Measurements from ENCODE around the gene BRF1.
"Not testable (repeated sequence)": the region's sequence is repeated elsewhere in the genome, so short reads cannot be mapped to it uniquely, and the experiment has no call there.

The BRF1 gene

GRCh38 chr14:105279642-105280361 lies 21.0 kb downstream of the BRF1 start:
- H2AFZ ChIP-seq = no peak overlapping the region
- H3K27ac ChIP-seq = no peak overlapping the region
- peaks cover 8% of the 10 kb centered on the region for H3K4me1 ChIP-seq
- no peak overlapping the region for H3K4me3 ChIP-seq (ENCODE audit: low read depth, low read length)
- no peaks in the 10 kb centered on the region for H3K27me3 ChIP-seq (ENCODE audit: control insufficient read depth, insufficient read depth, low read length)
- H3K9ac ChIP-seq = no peak overlapping the region
- no peak for TF ChIP-seq CTCF (IDR thresholded peaks at IDR 0.05)
- peaks cover 76% of the 10 kb centered on the region for H3K79me2 ChIP-seq
- no peaks in the 10 kb centered on the region for H3K36me3 ChIP-seq (ENCODE audit: control insufficient read depth, insufficient read depth, low read length)
- H3K4me2 ChIP-seq (ENCODE audit: low read length) = no peak overlapping the region
- H3K9me3 ChIP-seq (ENCODE audit: control insufficient read depth, low read length) = no peaks in the 10 kb centered on the region

GRCh38 chr14:105277448-105277847 lies 23.4 kb downstream of the BRF1 start:
- not testable (repeated sequence) for H3K4me2 ChIP-seq (ENCODE audit: low read length); H3K9ac ChIP-seq; H3K36me3 ChIP-seq (ENCODE audit: control insufficient read depth, insufficient read depth, low read length); H2AFZ ChIP-seq; H3K4me3 ChIP-seq (ENCODE audit: low read depth, low read length); H3K27me3 ChIP-seq (ENCODE audit: control insufficient read depth, insufficient read depth, low read length); H3K4me1 ChIP-seq; H3K9me3 ChIP-seq (ENCODE audit: control insufficient read depth, low read length); H3K27ac ChIP-seq
- H3K79me2 ChIP-seq = peaks cover 61% of the 10 kb centered on the region

DNA sequence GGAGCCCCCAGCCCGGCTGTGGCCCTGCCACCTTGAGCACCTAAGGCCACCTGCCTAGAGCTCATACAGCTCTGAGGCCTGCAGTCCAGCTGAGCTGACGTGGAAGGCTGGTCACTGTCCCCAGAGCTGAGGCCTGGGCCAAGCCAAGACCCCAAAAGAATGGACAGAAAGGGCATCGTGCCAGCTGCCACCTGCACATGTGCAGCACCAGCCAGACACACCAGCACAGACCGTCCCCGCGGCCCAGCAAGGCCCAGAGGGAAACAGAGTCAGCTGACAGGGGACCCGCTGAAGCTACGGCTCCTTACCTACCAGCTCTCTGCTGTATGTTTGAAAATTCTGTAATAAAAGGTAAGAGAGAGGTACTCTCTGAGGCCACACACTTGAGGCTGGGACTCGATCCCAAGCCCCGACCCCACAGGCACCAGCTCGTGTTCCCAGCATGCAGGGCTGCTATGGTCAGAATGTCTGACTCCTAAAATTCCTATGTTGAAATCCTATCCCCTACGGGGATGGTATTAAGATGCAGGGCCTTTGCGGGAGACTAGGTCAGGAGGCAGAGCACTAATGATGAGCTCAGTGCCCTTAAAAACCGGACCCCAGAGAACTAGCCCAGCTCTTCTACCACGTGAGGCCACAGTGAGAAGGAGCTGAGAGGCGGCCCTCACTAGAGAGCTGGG lies 25.4 kb downstream of the BRF1 start:
- H3K36me3 ChIP-seq (ENCODE audit: control insufficient read depth, insufficient read depth, low read length) = no peaks in the 10 kb centered on the region
- H3K4me3 ChIP-seq (ENCODE audit: low read depth, low read length) = no peak overlapping the region
- no peak overlapping the region for H3K4me2 ChIP-seq (ENCODE audit: low read length)
- no peak overlapping the region for H3K9ac ChIP-seq
- peaks cover 49% of the 10 kb centered on the region for H3K79me2 ChIP-seq
- no peaks in the 10 kb centered on the region for H3K9me3 ChIP-seq (ENCODE audit: control insufficient read depth, low read length)
- no peaks in the 10 kb centered on the region for H3K27me3 ChIP-seq (ENCODE audit: control insufficient read depth, insufficient read depth, low read length)
- H3K27ac ChIP-seq = no peak overlapping the region
- H3K4me1 ChIP-seq = peaks cover 8% of the 10 kb centered on the region
- no peak overlapping the region for H2AFZ ChIP-seq
- TF ChIP-seq CTCF (IDR thresholded peaks at IDR 0.05) = no peak

DNA sequence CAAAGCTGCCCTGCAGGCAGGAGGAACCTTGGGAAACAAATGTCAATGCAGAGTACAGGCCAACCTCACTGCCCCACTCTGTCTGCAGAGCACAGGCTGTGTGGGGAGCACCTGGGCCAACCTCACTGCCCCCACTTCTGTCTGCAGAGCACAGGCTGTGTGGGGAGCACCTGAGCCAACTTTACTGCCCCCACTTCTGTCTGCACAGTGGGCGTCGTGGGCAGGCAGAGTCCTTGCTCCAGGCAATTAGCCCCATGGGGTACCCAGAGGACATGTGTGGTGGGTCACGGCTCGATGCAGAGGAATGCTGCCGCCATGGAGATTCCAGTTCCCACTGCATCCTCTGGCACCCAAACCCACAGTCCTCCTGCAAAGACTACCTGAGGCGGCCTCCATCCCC lies 26.2 kb downstream of the BRF1 start:
- peaks cover 41% of the 10 kb centered on the region for H3K79me2 ChIP-seq
- H3K36me3 ChIP-seq (ENCODE audit: control insufficient read depth, insufficient read depth, low read length) = no peaks in the 10 kb centered on the region
- no peak for TF ChIP-seq CTCF (IDR thresholded peaks at IDR 0.05)
- H3K4me1 ChIP-seq = peaks cover 8% of the 10 kb centered on the region
- no peaks in the 10 kb centered on the region for H3K9me3 ChIP-seq (ENCODE audit: control insufficient read depth, low read length)
- H3K27ac ChIP-seq = no peak overlapping the region
- H3K9ac ChIP-seq = no peak overlapping the region
- H3K27me3 ChIP-seq (ENCODE audit: control insufficient read depth, insufficient read depth, low read length) = no peaks in the 10 kb centered on the region
- no peak overlapping the region for H2AFZ ChIP-seq
- H3K4me2 ChIP-seq (ENCODE audit: low read length) = no peak overlapping the region
- no peak overlapping the region for H3K4me3 ChIP-seq (ENCODE audit: low read depth, low read length)

GRCh38 chr14:105273062-105273461 lies 27.7 kb downstream of the BRF1 start:
- H3K27me3 ChIP-seq (ENCODE audit: control insufficient read depth, insufficient read depth, low read length) = no peaks in the 10 kb centered on the region
- no peaks in the 10 kb centered on the region for H3K9me3 ChIP-seq (ENCODE audit: control insufficient read depth, low read length)
- no peak overlapping the region for H3K27ac ChIP-seq
- no peak overlapping the region for H3K9ac ChIP-seq
- peaks cover 8% of the 10 kb centered on the region for H3K4me1 ChIP-seq
- H3K36me3 ChIP-seq (ENCODE audit: control insufficient read depth, insufficient read depth, low read length) = no peaks in the 10 kb centered on the region
- no peak for TF ChIP-seq CTCF (IDR thresholded peaks at IDR 0.05)
- H3K4me2 ChIP-seq (ENCODE audit: low read length) = no peak overlapping the region
- H3K4me3 ChIP-seq (ENCODE audit: low read depth, low read length) = no peak overlapping the region
- peaks cover 30% of the 10 kb centered on the region for H3K79me2 ChIP-seq
- H2AFZ ChIP-seq = no peak overlapping the region

Measured in parathyroid adenoma (tissue), 2 donors.